NB4 (cell line): Measurements from ENCODE around the gene SLMAP.

Experiments
- DNase-seq: peaks from one replicate; pipeline ENCODE4 v3.0.0; 2010; ENCODE audit warnings: low read depth
- H3K4me3 ChIP-seq: one replicate; pipeline ENCODE4 v1.5.1; 2011; ENCODE audit warnings: mild to moderate bottlenecking, low read depth, low read length, moderate library complexity
- MYC ChIP-seq: IDR thresholded peaks from 2 replicates; pipeline ENCODE4 v1.6.1; 2011; ENCODE audit warnings: low read depth, low read length
- POLR2A ChIP-seq: IDR thresholded peaks from 2 replicates; pipeline ENCODE4 v1.6.1; 2011; ENCODE audit warnings: mild to moderate bottlenecking; ENCODE audit not compliant: insufficient read length; ENCODE audit errors: extremely low read depth
- TF ChIP-seq, protein P1 (sequence below): IDR thresholded peaks from one replicate; pipeline ENCODE4 v1.5.1; 2012; ENCODE audit warnings: low read depth, low read length
- TF ChIP-seq, protein P2 (sequence below): IDR thresholded peaks from 2 replicates; pipeline ENCODE4 v1.6.1; 2011; ENCODE audit warnings: low read depth, low read length

SLMAP gene

DNA sequence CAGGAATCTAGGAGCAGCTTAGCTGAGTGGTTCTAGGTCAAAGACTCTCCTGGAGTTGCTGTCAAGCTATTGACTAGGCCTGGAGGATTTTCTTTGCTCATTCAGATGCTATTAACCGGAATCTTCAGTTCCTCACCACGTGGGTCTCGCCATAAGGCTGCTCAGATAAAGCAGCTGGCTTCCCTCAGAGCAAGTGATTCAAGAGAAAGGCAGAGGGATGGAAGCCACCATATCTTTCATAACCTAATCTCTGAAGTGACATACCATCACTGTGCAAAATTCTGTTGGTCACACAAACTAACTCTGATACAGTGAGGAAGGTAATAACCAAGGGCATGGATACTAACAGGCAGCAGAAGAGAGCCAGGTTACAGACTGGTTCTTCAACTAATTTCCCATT is 179.4 kb downstream of the SLMAP start:
- TF ChIP-seq POLR2A (no peak), MYC (no peak)
- TF ChIP-seq, protein P1, sequence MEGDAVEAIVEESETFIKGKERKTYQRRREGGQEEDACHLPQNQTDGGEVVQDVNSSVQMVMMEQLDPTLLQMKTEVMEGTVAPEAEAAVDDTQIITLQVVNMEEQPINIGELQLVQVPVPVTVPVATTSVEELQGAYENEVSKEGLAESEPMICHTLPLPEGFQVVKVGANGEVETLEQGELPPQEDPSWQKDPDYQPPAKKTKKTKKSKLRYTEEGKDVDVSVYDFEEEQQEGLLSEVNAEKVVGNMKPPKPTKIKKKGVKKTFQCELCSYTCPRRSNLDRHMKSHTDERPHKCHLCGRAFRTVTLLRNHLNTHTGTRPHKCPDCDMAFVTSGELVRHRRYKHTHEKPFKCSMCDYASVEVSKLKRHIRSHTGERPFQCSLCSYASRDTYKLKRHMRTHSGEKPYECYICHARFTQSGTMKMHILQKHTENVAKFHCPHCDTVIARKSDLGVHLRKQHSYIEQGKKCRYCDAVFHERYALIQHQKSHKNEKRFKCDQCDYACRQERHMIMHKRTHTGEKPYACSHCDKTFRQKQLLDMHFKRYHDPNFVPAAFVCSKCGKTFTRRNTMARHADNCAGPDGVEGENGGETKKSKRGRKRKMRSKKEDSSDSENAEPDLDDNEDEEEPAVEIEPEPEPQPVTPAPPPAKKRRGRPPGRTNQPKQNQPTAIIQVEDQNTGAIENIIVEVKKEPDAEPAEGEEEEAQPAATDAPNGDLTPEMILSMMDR: no peak
- TF ChIP-seq, protein P2, sequence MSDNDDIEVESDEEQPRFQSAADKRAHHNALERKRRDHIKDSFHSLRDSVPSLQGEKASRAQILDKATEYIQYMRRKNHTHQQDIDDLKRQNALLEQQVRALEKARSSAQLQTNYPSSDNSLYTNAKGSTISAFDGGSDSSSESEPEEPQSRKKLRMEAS: no peak
- DNase-seq: no peak
- H3K4me3 ChIP-seq: no peak overlapping the region

DNA sequence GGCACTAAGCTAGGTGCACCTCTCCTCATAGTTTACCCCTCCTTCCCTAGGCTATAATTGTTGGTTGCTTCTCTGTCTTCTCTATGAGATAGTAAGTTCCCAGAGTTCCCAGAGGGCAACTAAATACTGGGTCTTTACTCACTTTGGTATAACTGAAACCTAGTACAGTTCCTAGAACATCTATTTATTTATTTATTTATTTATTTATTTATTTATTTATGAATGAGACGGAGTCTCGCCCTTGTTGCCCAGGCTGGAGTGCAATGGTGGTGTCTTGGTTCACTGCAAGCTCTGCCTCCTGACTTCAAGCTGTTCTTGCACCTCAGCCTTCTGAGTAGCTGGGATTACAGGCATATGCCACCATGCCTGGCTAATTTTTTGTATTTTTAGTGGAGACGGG is 181.0 kb downstream of the SLMAP start:
- no peak for DNase-seq
- TF ChIP-seq POLR2A (no peak), MYC (no peak)
- TF ChIP-seq, protein P1: no peak
- TF ChIP-seq, protein P2: no peak
- no peak overlapping the region for H3K4me3 ChIP-seq

DNA sequence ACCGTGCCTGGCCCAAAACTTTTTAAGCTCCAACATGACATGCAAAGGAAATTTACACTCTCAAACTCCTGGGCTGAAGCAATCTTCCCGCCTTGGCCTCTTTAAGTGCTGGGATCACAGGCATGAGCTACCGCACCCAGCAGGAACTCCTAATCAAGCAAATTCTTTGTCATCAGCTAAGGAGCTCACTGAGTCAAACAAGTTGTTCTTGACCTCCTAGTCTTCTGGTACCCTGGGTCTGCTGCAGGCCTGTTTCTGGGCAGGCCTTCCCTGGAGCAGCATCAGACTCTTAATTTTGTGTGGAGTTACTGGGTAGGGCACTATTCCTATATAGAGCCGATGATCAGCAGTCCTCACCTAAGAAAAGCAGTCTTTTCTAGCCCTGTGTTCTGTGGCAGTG is 183.7 kb downstream of the SLMAP start:
- no peak for DNase-seq
- no peak overlapping the region for H3K4me3 ChIP-seq
- TF ChIP-seq, protein P1: no peak
- TF ChIP-seq POLR2A: no peak
- TF ChIP-seq, protein P2: no peak
- no peak for TF ChIP-seq MYC

DNA sequence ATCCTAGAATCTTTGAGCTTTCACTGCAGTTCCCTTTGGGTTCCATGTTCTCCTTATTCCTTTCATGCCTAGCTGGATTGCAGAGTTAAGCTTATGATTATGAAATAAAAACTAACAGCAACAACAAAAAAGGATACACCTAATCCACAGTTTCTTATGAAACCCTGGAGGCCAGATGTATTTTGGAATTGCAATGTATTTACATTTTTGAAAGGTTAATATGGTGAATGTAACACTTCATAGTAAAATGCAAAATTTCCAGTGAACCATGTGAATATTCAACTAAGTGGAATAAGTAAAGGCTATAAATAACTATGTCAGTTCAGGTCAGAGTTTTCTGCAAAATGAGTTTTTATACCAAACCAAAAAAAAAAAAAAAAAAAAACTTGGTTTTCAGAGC is 186.3 kb downstream of the SLMAP start:
- no peak overlapping the region for H3K4me3 ChIP-seq
- TF ChIP-seq MYC (no peak), POLR2A (no peak)
- TF ChIP-seq, protein P1: no peak
- TF ChIP-seq, protein P2: no peak
- no peak for DNase-seq

DNA sequence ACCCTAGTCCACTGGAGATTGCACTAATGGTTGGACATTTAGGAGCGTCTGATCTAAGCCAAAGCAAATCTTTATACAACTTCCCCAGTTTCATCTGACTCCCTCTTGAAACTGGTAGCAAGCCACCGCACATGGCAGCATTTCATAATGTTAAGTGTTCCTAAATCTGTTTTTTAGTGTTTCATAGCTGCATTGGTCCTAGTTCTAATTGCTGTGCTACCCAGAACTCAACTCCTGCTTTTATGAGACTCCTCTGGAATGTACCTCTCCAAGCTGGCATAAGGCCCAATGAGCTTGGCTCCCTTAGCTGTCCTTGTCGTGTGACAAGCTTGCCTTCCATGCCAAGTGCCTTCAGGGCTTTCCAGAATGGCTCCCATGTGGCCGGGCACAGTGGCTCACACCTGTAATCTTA is 186.8 kb downstream of the SLMAP start:
- no peak for TF ChIP-seq POLR2A
- TF ChIP-seq, protein P1: no peak
- TF ChIP-seq MYC: no peak
- DNase-seq: no peak
- no peak overlapping the region for H3K4me3 ChIP-seq
